GM18511 (cell line): Measurements from ENCODE around the gene LTO1.
"Not testable (repeated sequence)": the region's sequence is repeated elsewhere in the genome, so short reads cannot be mapped to it uniquely, and the experiment has no call there.

Experiments used
- ATAC-seq: cut with Tn5 transposase; IDR thresholded peaks from one replicate; pipeline ENCODE4 v1.9.1; 2021; ENCODE audit warnings: mild to moderate bottlenecking, moderate library complexity; ENCODE audit not compliant: unreplicated experiment

The LTO1 gene

GRCh38 chr11:69702239-69702691 is 27.1 kb upstream of the LTO1 start:
- ATAC-seq, result no peak

- no peak for ATAC-seq
These were observed 25.4 kb upstream of the LTO1 start for GRCh38 chr11:69700278-69701140.

GRCh38 chr11:69699213-69699612 is 24.1 kb upstream of the LTO1 start:
- ATAC-seq, result no peak

- no peak for ATAC-seq
These were observed 23.2 kb upstream of the LTO1 start for GRCh38 chr11:69698362-69698761.

GRCh38 chr11:69697861-69698260 is 22.7 kb upstream of the LTO1 start:
- no peak for ATAC-seq

- ATAC-seq, result no peak
These were observed 22.3 kb upstream of the LTO1 start for GRCh38 chr11:69697469-69697843.

GRCh38 chr11:69696749-69697468 is 21.8 kb upstream of the LTO1 start:
- ATAC-seq, result no peak

GRCh38 chr11:69695995-69696394 is 20.8 kb upstream of the LTO1 start:
- not testable (repeated sequence) for ATAC-seq

- ATAC-seq, result no peak
These were observed 20.4 kb upstream of the LTO1 start for GRCh38 chr11:69695581-69695980.

- no peak for ATAC-seq
These were observed 19.6 kb upstream of the LTO1 start for GRCh38 chr11:69694781-69695180.

- no peak for ATAC-seq
These were observed 17.3 kb upstream of the LTO1 start for GRCh38 chr11:69692422-69692821.

GRCh38 chr11:69691463-69691862 is 16.3 kb upstream of the LTO1 start:
- ATAC-seq, result no peak

GRCh38 chr11:69689484-69690319 is 14.5 kb upstream of the LTO1 start:
- ATAC-seq, result no peak

GRCh38 chr11:69687969-69688771 is 13.0 kb upstream of the LTO1 start:
- not testable (repeated sequence) for ATAC-seq

GRCh38 chr11:69686856-69687255 is 11.7 kb upstream of the LTO1 start:
- ATAC-seq, result no peak

- ATAC-seq, result no peak
These were observed 11.3 kb upstream of the LTO1 start for GRCh38 chr11:69686452-69686851.

- no peak for ATAC-seq
These were observed 10.2 kb upstream of the LTO1 start for GRCh38 chr11:69685348-69685747.

GRCh38 chr11:69684651-69685050 is 9.5 kb upstream of the LTO1 start:
- no peak for ATAC-seq

GRCh38 chr11:69683764-69684333 is 8.7 kb upstream of the LTO1 start:
- no peak for ATAC-seq

- ATAC-seq, result no peak
These were observed 7.7 kb upstream of the LTO1 start for GRCh38 chr11:69682681-69683326.
